Astrocyte (in vitro differentiated cells and primary cell): ENCODE data around the gene PRR15L.

Experiments
- CTCF ChIP-seq: IDR thresholded peaks from 2 replicates; pipeline ENCODE4 v1.5.1; 2011; ENCODE audit warnings: low read depth, mild to moderate bottlenecking, inconsistent platforms, low read length, moderate library complexity; ENCODE audit not compliant: insufficient read depth
- EZH2 ChIP-seq: IDR thresholded peaks from 2 replicates; pipeline ENCODE4 v1.6.1; 2012; ENCODE audit warnings: mild to moderate bottlenecking, low read length, inconsistent platforms; ENCODE audit not compliant: insufficient read depth

- TF ChIP-seq CTCF (no peak), EZH2 (no peak)
Measured at GRCh38 chr17:47928415-47928814, 29.3 kb downstream of the PRR15L start.
